ENCODE results near the gene TAGLN3. TPM values are rescaled to one million over a fixed set of nuclear protein-coding genes. Genes with fewer than 3 reads are reported as not detected.
A peak's percentile ranks its signal among the peaks of the same experiment; 100 is the strongest.

TAGLN3 gene
- polyA plus RNA-seq, 1 of the 3 experiments (the other 2 are of a cell fraction), result 19.6 TPM

DNA sequence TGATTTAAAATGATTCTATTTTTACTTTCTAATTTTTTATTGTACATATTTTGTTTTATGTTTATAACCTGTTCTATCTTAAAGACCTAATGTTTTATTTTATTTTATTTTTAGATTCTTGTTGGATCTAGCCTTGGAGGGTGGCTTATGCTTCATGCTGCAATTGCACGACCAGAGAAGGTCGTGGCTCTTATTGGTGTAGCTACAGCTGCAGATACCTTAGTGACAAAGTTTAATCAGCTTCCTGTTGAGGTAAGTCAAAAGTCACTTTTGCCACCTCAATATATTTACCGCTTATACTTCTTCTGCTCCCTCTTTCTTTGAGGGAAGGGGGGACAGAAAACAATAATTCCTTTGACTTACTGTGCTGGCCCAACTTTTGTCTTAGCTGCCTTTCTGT lies 11.9 kb upstream of the TAGLN3 start:
- no peak overlapping the region for H3K4me3 ChIP-seq (ENCODE audit: low read depth in 2 of 2, low read length in 1 of 2)
- H3K4me2 ChIP-seq, result no peak overlapping the region
- no peaks in the 10 kb centered on the region for H3K9me3 ChIP-seq
- CTCF ChIA-PET, result interaction anchor here (0.8 to 2.1 kb wide), 4 partner anchors 26 to 271 kb away, joined by 3 to 20 read pairs (median 6); no protein-coding TSS in a partner anchor
- H3K27me3 ChIP-seq (ENCODE audit: insufficient read depth), result no peaks in the 10 kb centered on the region
- TF ChIP-seq TCF12 (IDR thresholded peaks at IDR 0.05) (no peak), RAD21 (IDR thresholded peaks at IDR 0.05; ENCODE audit: low read length) (no peak), FOXJ3 (CRISPR knock-in tag; IDR thresholded peaks at IDR 0.05) (no peak), FOXM1 (IDR thresholded peaks at IDR 0.05; ENCODE audit: low read depth) (no peak), RFX5 (IDR thresholded peaks at IDR 0.05; ENCODE audit: low read length) (no peak), POLR2AphosphoS5 (IDR thresholded peaks at IDR 0.05; ENCODE audit: low read depth, low read length) (no peak), CHD2 (IDR thresholded peaks at IDR 0.05; ENCODE audit: low read length, partially characterized antibody) (no peak), EP300 (IDR thresholded peaks at IDR 0.05; ENCODE audit: borderline replicate concordance in 1 of 2, low read depth in 1 of 2, low read length in 1 of 2) (no peak)
- TF ChIP-seq, protein P1, sequence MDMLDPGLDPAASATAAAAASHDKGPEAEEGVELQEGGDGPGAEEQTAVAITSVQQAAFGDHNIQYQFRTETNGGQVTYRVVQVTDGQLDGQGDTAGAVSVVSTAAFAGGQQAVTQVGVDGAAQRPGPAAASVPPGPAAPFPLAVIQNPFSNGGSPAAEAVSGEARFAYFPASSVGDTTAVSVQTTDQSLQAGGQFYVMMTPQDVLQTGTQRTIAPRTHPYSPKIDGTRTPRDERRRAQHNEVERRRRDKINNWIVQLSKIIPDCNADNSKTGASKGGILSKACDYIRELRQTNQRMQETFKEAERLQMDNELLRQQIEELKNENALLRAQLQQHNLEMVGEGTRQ (IDR thresholded peaks at IDR 0.05; ENCODE audit: borderline replicate concordance, low read depth, low read length), result no peak
- TF ChIP-seq, protein P2, sequence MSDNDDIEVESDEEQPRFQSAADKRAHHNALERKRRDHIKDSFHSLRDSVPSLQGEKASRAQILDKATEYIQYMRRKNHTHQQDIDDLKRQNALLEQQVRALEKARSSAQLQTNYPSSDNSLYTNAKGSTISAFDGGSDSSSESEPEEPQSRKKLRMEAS (IDR thresholded peaks at IDR 0.05; ENCODE audit: low read depth), result no peak
- no peak overlapping the region for H2AFZ ChIP-seq (ENCODE audit: low read depth)
- peaks cover 29% of the 10 kb centered on the region for H3K79me2 ChIP-seq (ENCODE audit: insufficient read depth)
- H3K27ac ChIP-seq (ENCODE audit: low read depth in 2 of 2, low read length in 1 of 2), result no peak overlapping the region
- no peak for DNase-seq
- WGBS (ENCODE audit: low lambda C conversion rate), result 99% methylated on average over 3 of the region's 3 CpGs
- POLR2A ChIA-PET, result no interaction called here
- H3K9me2 ChIP-seq, result no peaks in the 10 kb centered on the region
- H3F3A ChIP-seq (replicated peaks; ENCODE audit: insufficient read depth), result peaks cover 19% of the 10 kb centered on the region
- H3K36me3 ChIP-seq (replicated peaks in 1 of 2; ENCODE audit: control insufficient read depth in 1 of 2, insufficient read depth in 2 of 2, low read length in 1 of 2), result peaks cover 51% of the 10 kb centered on the region in 2 experiments
- no peak overlapping the region for H3K9ac ChIP-seq
- peaks cover 3 to 5% of the 10 kb centered on the region in 2 experiments; a peak in 2 of 4 replicates for H3K4me1 ChIP-seq (ENCODE audit: control insufficient read depth in 1 of 2, insufficient read depth in 2 of 2, low read depth in 1 of 2, low read length in 1 of 2)
- H4K20me1 ChIP-seq (ENCODE audit: insufficient read depth), result no peaks in the 10 kb centered on the region

DNA sequence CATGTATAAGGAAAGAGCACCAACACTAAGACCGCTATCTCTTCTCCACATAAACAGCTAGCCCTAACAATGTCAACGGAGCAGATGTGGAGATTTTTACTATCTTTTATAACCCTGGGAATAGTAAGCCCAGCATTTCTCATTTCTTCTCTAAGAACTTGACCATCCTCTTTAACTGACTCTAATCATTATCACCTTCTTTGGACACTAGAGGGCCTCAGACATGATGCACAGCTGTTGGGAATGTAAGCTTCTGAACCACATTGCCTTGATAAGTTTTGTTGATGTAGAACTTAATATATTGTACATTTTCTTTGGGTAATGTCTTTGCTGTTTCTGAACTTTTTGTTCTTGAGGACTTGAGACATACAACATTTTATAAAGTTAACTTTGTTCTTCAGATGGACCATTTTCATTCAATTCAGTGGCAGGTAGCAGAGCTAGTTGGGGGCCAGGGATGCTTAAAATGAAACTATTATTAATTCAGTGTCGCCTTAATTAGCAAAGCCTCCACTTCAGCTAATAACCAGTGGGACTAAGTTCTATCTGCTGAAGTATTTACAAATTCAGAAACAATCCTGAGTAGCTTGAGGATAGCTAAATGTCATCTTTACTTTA lies 9.6 kb upstream of the TAGLN3 start:
- Histone ChIP-seq H3K9me3 (no peaks in the 10 kb centered on the region), H3K27ac (ENCODE audit: low read depth in 2 of 2, low read length in 1 of 2) (0 out of 4 replicates have a peak overlapping the region, but pooled peaks of 1 of the 2 experiments have one; percentile 7), H3K27me3 (ENCODE audit: insufficient read depth) (no peaks in the 10 kb centered on the region), H3F3A (replicated peaks; ENCODE audit: insufficient read depth) (peaks cover 20% of the 10 kb centered on the region), H3K4me1 (ENCODE audit: control insufficient read depth in 1 of 2, insufficient read depth in 2 of 2, low read depth in 1 of 2, low read length in 1 of 2) (peaks cover 0 to 5% of the 10 kb centered on the region in 2 experiments; a peak in 1 of 4 replicates), H2AFZ (ENCODE audit: low read depth) (no peak overlapping the region), H4K20me1 (ENCODE audit: insufficient read depth) (no peaks in the 10 kb centered on the region), H3K79me2 (ENCODE audit: insufficient read depth) (peaks cover 6% of the 10 kb centered on the region), H3K4me2 (no peak overlapping the region), H3K9me2 (no peaks in the 10 kb centered on the region), H3K4me3 (ENCODE audit: low read depth in 2 of 2, low read length in 1 of 2) (peak overlapping the region in 1 of 2 experiments; percentile 5; a peak in 1 of 4 replicates), H3K9ac (no peak overlapping the region), H3K36me3 (replicated peaks in 1 of 2; ENCODE audit: control insufficient read depth in 1 of 2, insufficient read depth in 2 of 2, low read length in 1 of 2) (peaks cover 40 to 45% of the 10 kb centered on the region in 2 experiments)
- TF ChIP-seq TCF12 (IDR thresholded peaks at IDR 0.05) (peak; percentile 32; the same call in 1 of the 2 replicates), SMC3 (IDR thresholded peaks at IDR 0.05; ENCODE audit: low read depth, low read length) (peak; percentile 77), FOXJ3 (CRISPR knock-in tag; IDR thresholded peaks at IDR 0.05) (no peak), GABPA (IDR thresholded peaks at IDR 0.05; ENCODE audit: low read depth) (no peak), SIN3A (IDR thresholded peaks at IDR 0.05; ENCODE audit: borderline replicate concordance, low read depth, low read length) (no peak), NRF1 (IDR thresholded peaks at IDR 0.05; ENCODE audit: low read depth, low read length) (0 out of 2 replicates have a peak, but pooled peaks have one; percentile 15), RXRA (IDR thresholded peaks at IDR 0.05; ENCODE audit: borderline replicate concordance, low read depth) (no peak), POLR2AphosphoS5 (IDR thresholded peaks at IDR 0.05; ENCODE audit: low read depth, low read length) (no peak), RAD21 (IDR thresholded peaks at IDR 0.05; ENCODE audit: low read length) (peak; percentile 77)
- TF ChIP-seq, protein P3, sequence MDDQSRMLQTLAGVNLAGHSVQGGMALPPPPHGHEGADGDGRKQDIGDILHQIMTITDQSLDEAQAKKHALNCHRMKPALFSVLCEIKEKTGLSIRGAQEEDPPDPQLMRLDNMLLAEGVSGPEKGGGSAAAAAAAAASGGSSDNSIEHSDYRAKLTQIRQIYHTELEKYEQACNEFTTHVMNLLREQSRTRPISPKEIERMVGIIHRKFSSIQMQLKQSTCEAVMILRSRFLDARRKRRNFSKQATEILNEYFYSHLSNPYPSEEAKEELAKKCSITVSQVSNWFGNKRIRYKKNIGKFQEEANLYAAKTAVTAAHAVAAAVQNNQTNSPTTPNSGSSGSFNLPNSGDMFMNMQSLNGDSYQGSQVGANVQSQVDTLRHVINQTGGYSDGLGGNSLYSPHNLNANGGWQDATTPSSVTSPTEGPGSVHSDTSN (IDR thresholded peaks at IDR 0.05), result no peak
- TF ChIP-seq, protein P4, sequence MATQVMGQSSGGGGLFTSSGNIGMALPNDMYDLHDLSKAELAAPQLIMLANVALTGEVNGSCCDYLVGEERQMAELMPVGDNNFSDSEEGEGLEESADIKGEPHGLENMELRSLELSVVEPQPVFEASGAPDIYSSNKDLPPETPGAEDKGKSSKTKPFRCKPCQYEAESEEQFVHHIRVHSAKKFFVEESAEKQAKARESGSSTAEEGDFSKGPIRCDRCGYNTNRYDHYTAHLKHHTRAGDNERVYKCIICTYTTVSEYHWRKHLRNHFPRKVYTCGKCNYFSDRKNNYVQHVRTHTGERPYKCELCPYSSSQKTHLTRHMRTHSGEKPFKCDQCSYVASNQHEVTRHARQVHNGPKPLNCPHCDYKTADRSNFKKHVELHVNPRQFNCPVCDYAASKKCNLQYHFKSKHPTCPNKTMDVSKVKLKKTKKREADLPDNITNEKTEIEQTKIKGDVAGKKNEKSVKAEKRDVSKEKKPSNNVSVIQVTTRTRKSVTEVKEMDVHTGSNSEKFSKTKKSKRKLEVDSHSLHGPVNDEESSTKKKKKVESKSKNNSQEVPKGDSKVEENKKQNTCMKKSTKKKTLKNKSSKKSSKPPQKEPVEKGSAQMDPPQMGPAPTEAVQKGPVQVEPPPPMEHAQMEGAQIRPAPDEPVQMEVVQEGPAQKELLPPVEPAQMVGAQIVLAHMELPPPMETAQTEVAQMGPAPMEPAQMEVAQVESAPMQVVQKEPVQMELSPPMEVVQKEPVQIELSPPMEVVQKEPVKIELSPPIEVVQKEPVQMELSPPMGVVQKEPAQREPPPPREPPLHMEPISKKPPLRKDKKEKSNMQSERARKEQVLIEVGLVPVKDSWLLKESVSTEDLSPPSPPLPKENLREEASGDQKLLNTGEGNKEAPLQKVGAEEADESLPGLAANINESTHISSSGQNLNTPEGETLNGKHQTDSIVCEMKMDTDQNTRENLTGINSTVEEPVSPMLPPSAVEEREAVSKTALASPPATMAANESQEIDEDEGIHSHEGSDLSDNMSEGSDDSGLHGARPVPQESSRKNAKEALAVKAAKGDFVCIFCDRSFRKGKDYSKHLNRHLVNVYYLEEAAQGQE (IDR thresholded peaks at IDR 0.05; ENCODE audit: low read depth, low read length), result no peak
- TF ChIP-seq, protein P5, sequence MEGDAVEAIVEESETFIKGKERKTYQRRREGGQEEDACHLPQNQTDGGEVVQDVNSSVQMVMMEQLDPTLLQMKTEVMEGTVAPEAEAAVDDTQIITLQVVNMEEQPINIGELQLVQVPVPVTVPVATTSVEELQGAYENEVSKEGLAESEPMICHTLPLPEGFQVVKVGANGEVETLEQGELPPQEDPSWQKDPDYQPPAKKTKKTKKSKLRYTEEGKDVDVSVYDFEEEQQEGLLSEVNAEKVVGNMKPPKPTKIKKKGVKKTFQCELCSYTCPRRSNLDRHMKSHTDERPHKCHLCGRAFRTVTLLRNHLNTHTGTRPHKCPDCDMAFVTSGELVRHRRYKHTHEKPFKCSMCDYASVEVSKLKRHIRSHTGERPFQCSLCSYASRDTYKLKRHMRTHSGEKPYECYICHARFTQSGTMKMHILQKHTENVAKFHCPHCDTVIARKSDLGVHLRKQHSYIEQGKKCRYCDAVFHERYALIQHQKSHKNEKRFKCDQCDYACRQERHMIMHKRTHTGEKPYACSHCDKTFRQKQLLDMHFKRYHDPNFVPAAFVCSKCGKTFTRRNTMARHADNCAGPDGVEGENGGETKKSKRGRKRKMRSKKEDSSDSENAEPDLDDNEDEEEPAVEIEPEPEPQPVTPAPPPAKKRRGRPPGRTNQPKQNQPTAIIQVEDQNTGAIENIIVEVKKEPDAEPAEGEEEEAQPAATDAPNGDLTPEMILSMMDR (IDR thresholded peaks at IDR 0.05), result peak; percentile 86
- POLR2A ChIA-PET, result interaction anchor here (0.6 to 1.7 kb wide), 2 partner anchors 10 to 26 kb away, joined by 3 to 6 read pairs; partner anchors contain the start of gene ABHD10
- CTCF ChIA-PET, result interaction anchor here (0.6 to 6.5 kb wide), 20 partner anchors 10 to 366 kb away, joined by 3 to 90 read pairs (median 4); partner anchors contain the start of genes ABHD10 and TAGLN3
- 67% methylated on average over 3 of the region's 3 CpGs for WGBS (ENCODE audit: low lambda C conversion rate)
- peak; percentile 57 for DNase-seq

Data from SK-N-SH (cell line).